CD4-positive, alpha-beta T cell treated with Interleukin-15 for 4 hours (primary cell): ENCODE results near the gene AQP6.

ENCODE experiments used
- DNase-seq: peaks from one replicate; pipeline ENCODE4 v3.0.0-alpha.2; 2020; ENCODE audit warnings: low spot score

AQP6 gene, protein sequence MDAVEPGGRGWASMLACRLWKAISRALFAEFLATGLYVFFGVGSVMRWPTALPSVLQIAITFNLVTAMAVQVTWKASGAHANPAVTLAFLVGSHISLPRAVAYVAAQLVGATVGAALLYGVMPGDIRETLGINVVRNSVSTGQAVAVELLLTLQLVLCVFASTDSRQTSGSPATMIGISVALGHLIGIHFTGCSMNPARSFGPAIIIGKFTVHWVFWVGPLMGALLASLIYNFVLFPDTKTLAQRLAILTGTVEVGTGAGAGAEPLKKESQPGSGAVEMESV

GRCh38 chr12:49972641-49973360, at the start of gene AQP6:
AQP6 (plus strand) TSS chr12:49972947; CDS start chr12:49973174, 227 bp downstream.
- no peak for DNase-seq

GRCh38 chr12:49923035-49923644, 49.6 kb upstream of the AQP6 start:
- no peak for DNase-seq

DNA sequence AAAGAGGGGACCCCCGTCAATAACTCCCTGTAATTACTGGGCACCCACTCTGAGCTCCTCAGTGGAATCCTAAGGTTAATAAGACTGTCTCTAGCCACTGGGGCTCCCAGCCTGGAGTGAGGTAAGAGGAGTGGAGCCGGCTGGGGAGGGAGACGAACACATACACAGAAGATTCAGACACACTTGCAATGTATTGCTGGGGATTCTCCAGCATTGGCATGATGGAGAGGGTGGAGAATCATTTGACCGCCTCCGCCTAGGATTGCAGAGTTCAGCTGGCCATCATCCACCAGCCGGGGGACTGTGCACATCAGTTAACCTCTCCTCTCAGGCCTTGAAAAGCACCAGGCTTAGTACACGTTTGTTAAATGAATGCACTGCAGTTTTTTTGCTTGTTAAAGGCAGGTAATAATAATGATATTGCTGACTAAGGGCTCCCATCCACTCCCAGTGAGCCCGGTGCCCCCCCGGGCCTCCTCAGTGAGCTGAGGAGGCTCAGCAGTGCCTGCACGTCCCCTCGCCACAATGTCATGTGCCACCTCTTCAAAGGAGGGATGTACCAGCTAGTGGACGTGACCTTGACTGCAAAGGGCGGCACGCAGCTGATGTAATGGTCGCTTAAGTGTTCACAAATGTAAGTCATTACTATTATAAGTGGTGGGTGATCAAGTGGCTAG, 48.7 kb upstream of the AQP6 start:
- no peak for DNase-seq

DNA sequence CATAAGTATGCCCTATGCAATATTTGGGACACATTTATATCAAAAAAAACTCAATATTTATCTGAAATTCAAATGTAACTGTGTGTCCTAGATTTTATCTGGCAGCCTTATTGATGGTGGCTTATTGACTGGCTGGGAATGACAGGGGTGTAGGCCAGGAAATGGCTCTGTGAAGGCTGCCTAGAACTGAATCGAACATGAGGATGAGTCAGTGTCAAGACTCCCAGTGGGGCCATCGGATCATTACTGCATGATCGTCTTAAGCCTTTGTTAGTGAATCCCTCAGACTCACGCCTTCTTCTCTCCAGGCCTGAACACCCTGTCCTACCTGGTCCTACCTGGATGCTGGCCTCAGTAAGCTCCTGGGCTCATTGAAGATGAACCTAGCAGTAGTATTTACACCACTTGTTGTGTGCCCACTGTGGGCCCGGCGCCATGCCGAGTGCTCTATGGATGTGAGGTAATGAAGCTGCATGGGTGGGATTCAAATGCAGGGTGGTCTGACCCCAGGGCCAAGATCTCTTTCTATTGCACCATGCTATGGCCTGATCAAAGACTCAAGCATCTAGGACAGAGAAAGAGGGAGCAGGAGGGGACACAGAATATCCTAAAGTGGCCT, 48.0 kb upstream of the AQP6 start:
- no peak for DNase-seq

GRCh38 chr12:49925433-49926204, 47.1 kb upstream of the AQP6 start:
- no peak for DNase-seq

DNA sequence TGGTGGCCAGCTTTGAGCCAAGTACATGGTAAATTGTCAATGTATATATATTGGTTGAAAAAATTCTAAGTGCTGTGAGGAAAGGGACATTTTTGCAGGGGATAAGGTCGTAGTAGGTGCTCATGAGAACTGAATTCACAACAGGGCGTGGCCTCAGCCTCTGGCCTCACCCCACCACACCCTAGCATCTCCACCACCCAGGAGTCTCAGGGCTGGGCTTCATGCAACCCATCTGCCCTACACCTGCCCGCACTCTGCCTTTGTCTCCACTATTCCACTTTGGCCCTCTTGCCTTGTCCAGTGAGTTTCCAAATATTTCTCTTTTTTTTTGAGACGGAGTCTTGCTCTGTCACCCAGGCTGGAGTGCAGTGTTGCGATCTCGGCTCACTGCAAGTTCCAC, 44.3 kb upstream of the AQP6 start:
- no peak for DNase-seq

- DNase-seq = no peak
These were observed 43.2 kb upstream of the AQP6 start for GRCh38 chr12:49929581-49929980.

DNA sequence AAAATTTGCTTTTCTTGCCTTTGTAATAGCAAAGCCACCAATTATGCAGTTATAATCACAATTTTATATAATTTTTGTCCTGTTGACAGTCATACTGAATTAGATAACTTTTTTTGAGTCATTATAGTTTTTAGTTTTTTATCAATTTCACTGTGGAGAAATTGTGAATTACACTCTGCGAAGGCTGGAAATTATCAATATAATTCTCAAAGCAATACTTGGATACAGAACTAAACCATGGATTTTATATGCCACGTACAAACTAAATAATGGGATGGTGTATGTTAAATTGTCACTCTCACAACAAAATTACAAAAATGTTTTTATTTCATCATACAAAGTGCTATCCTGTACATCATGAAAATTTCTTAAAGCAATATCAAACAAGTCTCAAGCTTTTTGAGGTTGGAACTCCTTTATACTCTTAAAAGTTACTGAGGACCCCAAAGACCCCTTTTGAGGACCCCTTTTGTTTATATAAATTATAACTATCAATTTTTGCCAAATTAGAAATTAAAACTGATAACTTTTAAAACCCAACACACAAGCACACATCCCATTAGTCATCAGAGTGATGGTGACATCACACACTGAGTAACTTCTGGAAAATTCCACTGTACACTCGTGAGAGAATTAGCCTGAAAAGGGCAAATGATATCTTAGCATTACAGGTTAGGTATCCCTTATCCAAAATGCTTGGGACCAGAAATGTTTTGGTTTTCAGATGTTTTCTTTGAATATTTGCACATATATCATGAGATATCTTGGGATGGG, 42.0 kb upstream of the AQP6 start:
- no peak for DNase-seq

GRCh38 chr12:49932023-49932422, 40.7 kb upstream of the AQP6 start:
- no peak for DNase-seq

- DNase-seq = no peak
These were observed 40.1 kb upstream of the AQP6 start for GRCh38 chr12:49932533-49933130.

- no peak for DNase-seq
These were observed 39.0 kb upstream of the AQP6 start for GRCh38 chr12:49933796-49934195.

DNA sequence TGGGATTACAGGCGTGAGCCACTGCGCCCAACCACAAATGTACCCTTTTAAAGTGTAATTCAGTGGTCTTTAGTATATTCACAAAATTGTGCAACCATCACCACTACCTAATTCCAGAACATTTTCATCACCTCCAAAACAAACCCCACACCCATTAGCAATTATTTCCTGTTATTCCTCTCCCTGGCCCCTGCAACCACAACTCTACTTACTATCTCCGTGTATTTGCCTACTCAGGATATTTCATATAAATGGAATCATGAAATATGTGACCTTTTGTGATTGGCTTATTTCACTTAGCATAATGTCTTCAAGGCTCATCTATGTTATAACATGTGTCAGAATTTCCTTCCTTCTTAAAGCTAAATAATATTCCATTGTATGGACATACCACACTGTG, 38.2 kb upstream of the AQP6 start:
- DNase-seq = no peak

DNA sequence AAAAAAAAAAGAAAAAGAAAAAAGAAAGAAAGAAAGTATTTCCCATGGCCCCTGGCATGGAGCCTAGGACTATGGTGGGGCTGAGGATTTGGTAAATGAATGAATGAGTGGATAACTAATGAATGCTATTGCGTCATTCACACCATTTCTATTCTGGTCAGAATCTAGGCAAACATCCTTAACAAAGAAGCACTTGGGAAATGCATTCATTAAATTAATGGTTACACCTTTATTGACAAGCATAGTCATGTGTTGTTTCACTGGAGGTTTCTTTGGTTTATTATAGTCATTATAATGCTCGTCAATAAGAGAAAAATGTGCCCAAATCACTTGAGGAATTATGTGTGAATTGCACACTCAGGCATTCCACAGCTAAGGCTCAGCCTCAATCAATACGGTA, 35.8 kb upstream of the AQP6 start:
- DNase-seq = no peak

- DNase-seq = no peak
These were observed 35.0 kb upstream of the AQP6 start for GRCh38 chr12:49937639-49938300.

GRCh38 chr12:49939307-49939706, 33.4 kb upstream of the AQP6 start:
- DNase-seq = no peak

DNA sequence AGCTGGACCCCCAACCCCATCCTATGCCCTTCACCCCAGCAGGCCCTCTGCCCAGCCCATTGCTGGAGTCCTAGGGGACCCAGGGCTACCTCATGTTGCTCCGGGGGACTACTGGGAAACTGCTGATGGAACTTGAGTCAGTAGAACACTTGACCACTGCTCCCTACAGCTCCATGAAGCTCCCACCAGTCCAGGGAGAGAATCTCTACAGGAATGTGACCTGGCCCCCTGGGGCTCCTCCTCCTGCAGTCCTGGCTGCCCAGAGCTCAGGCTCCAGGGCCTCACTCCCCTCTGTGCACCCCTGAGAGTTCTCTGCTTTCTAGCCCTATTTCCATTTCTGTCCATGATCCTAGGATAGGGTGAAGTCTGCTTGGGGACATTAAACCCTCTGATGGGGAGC, 33.0 kb upstream of the AQP6 start:
- no peak for DNase-seq

GRCh38 chr12:49941556-49942511, 30.9 kb upstream of the AQP6 start:
- DNase-seq = no peak

GRCh38 chr12:49942512-49942893, 30.2 kb upstream of the AQP6 start:
- no peak for DNase-seq
